Subcutaneous abdominal adipose tissue (tissue), 5 donors: Measurements from ENCODE around the gene PINLYP.
"Not testable (repeated sequence)": the region's sequence is repeated elsewhere in the genome, so short reads cannot be mapped to it uniquely, and the experiment has no call there.

Source experiments
- H3K27ac ChIP-seq: one replicate; pipeline ENCODE4 v1.7.0; 2013; ENCODE audit warnings: low read depth, mild to moderate bottlenecking, inconsistent platforms, low read length, moderate library complexity
- H3K27me3 ChIP-seq, 5 donors: one replicate each; pipeline ENCODE4 v1.7.0; 2013; ENCODE audit warnings: low read length in 5 of 5, inconsistent platforms in 1 of 5; ENCODE audit not compliant: control insufficient read depth in 5 of 5, insufficient read depth in 4 of 5
- H3K36me3 ChIP-seq, 5 donors: one replicate each; pipeline ENCODE4 v1.7.0; 2013; ENCODE audit warnings: low read length in 5 of 5; ENCODE audit not compliant: control insufficient read depth in 5 of 5, insufficient read depth in 5 of 5
- H3K4me1 ChIP-seq, 5 donors: one replicate each; pipeline ENCODE4 v1.7.0; 2013; ENCODE audit warnings: low read length in 5 of 5, mild to moderate bottlenecking in 3 of 5, moderate library complexity in 1 of 5; ENCODE audit not compliant: control insufficient read depth in 5 of 5, insufficient read depth in 5 of 5
- H3K4me3 ChIP-seq, 5 donors: one replicate each; pipeline ENCODE4 v1.7.0; 2013; ENCODE audit warnings: low read length in 5 of 5, low read depth in 1 of 5
- H3K9ac ChIP-seq, 5 donors: one replicate each; pipeline ENCODE4 v1.7.0; 2013; ENCODE audit warnings: low read length in 5 of 5, mild to moderate bottlenecking in 4 of 5, moderate library complexity in 3 of 5
- H3K9me3 ChIP-seq, 5 donors: one replicate each; pipeline ENCODE4 v1.7.0; 2013; ENCODE audit warnings: low read length in 5 of 5; ENCODE audit not compliant: control insufficient read depth in 5 of 5
- donor health status: healthy.
- donor health status: healthy.
- donor health status: healthy.
- donor health status: healthy.
- donor health status: healthy.

The PINLYP gene

DNA sequence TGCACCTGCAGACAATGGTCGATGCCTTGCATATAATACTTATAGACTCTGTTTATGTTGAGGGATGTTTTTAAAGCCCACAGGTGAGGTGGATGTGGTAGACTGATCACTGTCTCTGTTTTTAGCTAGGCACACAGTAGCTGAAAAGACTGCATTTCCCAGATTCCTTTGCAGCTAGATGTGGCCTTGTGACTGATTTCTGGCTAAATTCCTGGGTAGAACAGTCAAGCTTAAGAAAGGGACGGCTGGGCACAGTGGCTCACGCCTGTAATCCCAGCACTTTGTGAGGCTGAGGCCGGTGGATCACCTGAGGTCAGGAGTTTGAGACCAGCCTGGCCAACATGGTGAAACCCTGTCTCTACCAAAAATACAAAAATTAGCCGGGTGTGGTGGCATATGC is 24.7 kb downstream of the PINLYP start:
- not testable (repeated sequence) for H3K9ac ChIP-seq, H3K4me3 ChIP-seq, H3K27ac ChIP-seq, H3K9me3 ChIP-seq, H3K27me3 ChIP-seq
- Histone ChIP-seq H3K4me1 (peaks cover 8 to 28% (median 21%) of the 10 kb centered on the region in 5 donors), H3K36me3 (peaks cover 0 to 47% (median 33%) of the 10 kb centered on the region in 5 donors)

DNA sequence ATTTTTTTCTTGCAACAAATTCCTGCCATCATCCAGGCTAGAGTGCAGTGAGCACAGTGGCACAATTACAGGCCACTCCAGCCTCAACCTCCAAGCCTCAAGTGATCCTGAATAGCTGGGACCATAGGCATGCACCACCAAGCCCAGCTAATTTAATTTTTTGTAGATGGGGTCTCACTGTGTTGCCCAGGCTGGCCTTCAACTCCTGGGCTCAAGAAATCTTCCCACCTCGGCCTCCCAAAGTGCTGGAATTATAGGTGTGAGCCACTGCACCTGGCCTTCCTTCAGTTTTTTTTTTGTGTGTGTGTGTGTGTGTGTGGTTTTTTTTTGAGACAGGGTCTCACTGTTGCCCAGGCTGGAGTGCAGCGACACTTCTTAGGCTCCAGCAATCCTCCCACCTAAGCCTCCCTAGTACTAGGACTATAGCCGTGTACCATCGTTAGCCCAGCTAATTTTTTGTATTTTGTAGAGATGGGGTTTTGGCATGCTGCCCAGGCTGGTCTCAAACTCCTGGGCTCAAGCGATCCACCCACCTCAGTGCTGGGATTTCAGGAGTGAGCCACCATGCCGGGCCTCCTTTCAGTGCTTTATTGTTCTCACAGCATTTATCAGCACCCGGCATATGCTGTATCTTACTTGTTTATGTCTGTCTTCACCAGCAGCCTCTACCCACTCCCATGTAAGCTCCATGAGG is 30.4 kb downstream of the PINLYP start:
- peaks cover 0 to 33% (median 25%) of the 10 kb centered on the region in 5 donors for H3K36me3 ChIP-seq

DNA sequence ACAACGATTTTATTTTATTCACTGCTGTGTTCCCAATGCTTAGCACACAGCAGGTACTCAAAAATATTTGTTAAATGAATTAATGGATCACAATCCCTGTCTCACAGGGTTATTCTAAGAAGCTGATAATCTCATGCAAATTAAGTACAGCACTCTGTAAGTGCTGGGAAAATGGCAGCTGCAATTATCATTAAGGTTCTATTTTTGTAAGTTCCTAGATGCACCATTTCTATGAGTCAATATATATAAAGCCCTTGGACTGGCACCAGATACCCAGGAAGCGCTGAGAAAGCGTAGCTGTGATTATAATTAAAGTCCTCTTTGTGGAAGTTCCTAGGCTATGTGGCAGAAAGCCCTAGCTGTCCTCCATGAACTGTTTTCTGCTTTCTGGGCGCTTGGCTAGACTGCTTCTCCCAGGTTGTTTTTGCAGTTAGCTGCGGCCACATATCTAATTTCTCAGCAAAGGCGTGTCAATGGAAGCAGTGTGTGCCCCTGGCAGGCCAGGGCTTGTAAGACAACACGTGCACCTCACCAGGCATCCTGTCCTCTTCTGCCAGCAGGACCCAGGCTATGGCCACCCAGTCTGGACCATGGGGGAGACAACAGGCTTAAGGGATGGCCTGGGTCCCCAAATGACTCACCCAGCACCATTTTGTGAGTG is 31.1 kb downstream of the PINLYP start:
- Histone ChIP-seq H3K4me1 (no peaks in the 10 kb centered on the region), H3K9me3 (no peaks in the 10 kb centered on the region), H3K27ac (no peak overlapping the region), H3K27me3 (no peaks in the 10 kb centered on the region), H3K4me3 (no peak overlapping the region), H3K9ac (no peak overlapping the region), H3K36me3 (peaks cover 0 to 34% (median 22%) of the 10 kb centered on the region in 5 donors)

More for the DNA sequence above, 30.4 kb downstream of the PINLYP start:
- Histone ChIP-seq H3K27ac (no peak overlapping the region), H3K4me3 (no peak overlapping the region), H3K9ac (peak overlapping the region in 1 of 5 donors; percentile 30), H3K27me3 (no peaks in the 10 kb centered on the region), H3K9me3 (no peaks in the 10 kb centered on the region), H3K4me1 (no peaks in the 10 kb centered on the region)

DNA sequence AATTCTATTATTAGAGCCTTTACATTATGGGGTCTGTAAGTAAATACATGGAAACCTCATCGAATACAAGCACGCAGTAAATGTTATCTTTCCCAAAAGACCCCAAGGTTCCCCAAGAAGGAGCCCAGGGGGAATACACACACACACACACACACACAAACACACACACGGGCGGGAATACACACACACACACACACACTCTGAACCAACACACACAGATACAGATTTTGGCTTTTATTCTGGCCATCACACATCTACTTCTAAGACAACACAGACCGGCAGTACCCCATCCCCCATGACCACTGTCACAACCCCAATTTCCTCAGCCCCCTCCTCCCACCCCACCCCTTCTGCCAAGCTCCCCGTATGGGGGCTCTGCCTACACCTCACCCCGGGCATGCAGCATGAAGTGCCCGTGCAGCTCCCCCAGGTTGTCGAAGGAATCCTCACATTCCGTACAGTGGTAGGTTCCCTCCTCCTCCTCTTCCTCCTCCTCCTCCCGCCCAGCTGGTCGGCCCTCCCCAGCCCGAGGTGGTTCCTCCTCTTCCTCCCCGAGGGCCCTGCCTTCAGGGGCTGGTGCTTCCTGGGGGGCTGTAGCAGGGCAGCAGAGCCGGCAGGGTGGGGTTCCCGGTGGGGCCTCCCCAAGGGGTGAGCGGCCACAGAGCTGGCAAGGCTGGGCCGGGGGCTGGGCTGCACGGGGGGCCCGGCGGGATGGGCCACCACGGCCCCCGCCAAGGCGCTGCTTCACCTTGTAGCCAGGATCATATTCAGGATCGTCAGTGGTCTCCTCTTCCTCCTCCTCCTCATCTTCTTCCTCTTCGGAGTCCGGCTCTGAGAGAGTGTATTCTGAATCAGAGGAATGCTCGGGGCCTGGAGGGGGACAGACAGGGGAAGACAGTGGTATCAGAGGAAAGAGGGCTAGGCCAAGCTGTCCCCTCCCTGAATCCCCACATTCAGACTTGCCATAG is 31.9 kb downstream of the PINLYP start:
- Histone ChIP-seq H3K9me3 (no peaks in the 10 kb centered on the region), H3K27ac (no peak overlapping the region), H3K9ac (no peak overlapping the region), H3K27me3 (no peaks in the 10 kb centered on the region), H3K4me1 (no peaks in the 10 kb centered on the region), H3K4me3 (no peak overlapping the region), H3K36me3 (peaks cover 0 to 35% (median 24%) of the 10 kb centered on the region in 5 donors)

DNA sequence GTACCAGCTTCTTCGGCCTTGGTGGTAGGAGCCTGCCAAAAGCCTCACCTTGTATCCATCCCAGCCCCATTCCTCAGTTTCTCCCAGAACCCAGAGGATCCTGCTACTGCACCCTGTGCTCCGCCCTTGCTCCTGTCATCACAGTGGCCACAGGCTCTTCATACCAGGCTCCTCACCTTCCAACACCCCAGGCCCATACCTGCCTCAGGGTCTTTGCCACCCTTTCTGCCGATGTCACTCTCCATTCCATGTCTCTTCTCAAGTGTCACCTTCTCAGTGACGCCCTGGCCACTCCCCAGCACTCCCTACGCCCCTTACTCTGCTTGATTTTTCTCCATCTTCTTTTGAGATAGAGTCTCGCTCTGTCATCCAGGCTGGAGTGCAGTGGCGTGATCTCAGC is 34.3 kb downstream of the PINLYP start:
- Histone ChIP-seq H3K4me3 (no peak overlapping the region), H3K4me1 (no peaks in the 10 kb centered on the region), H3K9ac (no peak overlapping the region), H3K27me3 (no peaks in the 10 kb centered on the region), H3K36me3 (peaks cover 0 to 45% (median 37%) of the 10 kb centered on the region in 5 donors), H3K9me3 (no peaks in the 10 kb centered on the region), H3K27ac (no peak overlapping the region)

DNA sequence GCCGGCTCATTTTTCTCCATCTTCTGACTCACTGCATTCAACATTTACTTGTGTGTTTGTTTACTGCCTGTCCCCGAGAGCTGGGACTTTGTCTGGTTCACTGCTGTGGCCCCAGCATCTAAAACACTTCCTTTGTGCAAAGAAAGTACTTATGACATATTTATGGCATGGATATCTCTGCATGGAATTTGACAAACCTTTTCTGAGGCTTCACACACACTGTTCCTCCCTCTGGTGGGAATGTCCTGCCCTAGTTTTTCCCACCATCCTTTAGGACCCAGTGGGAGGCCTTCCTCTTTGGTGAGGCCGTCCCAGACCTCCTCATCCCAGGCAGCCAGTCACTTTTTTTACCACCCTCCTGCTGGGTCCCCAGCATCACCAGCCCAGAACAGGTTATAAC is 34.9 kb downstream of the PINLYP start:
- Histone ChIP-seq H3K9me3 (no peaks in the 10 kb centered on the region), H3K4me3 (no peak overlapping the region), H3K4me1 (no peaks in the 10 kb centered on the region), H3K27ac (no peak overlapping the region), H3K27me3 (no peaks in the 10 kb centered on the region), H3K36me3 (peaks cover 0 to 45% (median 37%) of the 10 kb centered on the region in 5 donors), H3K9ac (no peak overlapping the region)

DNA sequence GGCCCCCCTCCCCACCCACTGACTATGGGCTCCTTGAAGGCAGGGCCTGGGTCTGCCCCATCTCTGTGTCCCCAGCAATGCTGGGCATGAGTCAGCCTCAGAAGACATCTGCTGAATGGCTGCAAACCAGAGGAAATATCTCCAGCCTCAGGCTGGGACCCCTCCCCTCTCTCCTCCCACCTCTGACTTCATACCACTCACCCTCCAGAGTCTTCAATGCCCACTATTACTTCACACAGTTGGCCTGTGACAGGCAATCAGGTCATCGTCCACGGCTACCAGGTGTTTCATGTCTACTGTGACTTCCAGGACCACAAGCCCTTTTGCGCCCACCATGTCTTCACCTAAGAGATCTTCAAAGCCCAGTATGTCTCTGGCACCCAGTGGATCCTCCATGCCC is 36.2 kb downstream of the PINLYP start, which contains the start of gene SRRM5:
Gene SRRM5 (plus strand): TSS at position 301 of the 400 bp plus-strand sequence. CDS start 34 bp downstream, at position 335.
- Histone ChIP-seq H3K4me3 (no peak within 1 kb of the TSS), H3K9ac (no peak within 1 kb of the TSS), H3K27me3 (no peaks in the 10 kb centered on the region), H3K9me3 (no peaks in the 10 kb centered on the region), H3K27ac (no peak within 1 kb of the TSS), H3K36me3 (peaks cover 2 to 43% (median 34%) of the 10 kb centered on the region in 5 donors), H3K4me1 (no peaks in the 10 kb centered on the region)

DNA sequence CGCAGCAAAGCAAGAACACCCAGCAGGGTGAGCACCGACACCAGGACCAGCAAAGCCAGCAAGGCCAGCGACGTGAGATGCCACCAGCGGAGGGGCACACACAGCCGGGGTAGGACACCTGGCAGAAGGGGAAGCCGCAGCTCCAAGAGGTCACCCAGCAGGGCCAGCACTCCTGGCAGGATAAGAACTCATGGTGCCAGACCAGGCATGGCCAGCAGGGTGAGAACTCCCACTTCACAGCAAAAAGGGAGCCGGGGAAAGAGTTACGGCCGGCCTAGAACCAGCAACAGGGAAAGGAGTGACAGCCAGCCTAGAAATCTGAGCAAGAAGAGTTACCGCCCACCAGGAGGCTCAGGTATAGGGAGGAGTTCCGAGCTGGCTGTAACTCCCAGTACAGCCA is 36.8 kb downstream of the PINLYP start:
- Histone ChIP-seq H3K27ac (no peak overlapping the region), H3K9ac (no peak overlapping the region), H3K27me3 (no peaks in the 10 kb centered on the region), H3K4me1 (no peaks in the 10 kb centered on the region), H3K36me3 (peaks cover 2 to 41% (median 32%) of the 10 kb centered on the region in 5 donors), H3K9me3 (no peaks in the 10 kb centered on the region), H3K4me3 (no peak overlapping the region)

DNA sequence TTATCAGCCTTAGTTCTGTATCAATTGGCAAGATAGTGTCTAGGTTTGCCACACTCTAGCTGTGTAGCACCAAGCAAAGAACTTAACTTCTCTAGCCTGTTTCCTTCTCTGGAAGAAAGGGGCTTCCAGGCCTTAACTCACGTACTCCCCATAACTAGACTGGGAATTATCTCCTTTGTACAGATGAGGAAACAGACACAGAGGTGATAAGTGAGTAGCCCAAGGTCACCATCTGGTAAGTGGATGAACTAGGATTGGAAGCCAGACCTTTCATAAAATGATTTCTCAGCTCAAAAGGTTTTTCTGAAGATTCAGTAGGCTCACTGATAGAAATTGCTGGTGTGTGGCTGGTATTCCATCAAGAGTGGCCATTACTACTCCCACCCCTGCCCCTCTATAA is 40.7 kb downstream of the PINLYP start:
- H3K9me3 ChIP-seq, result no peaks in the 10 kb centered on the region
- peaks cover 0 to 23% (median 20%) of the 10 kb centered on the region in 5 donors for H3K4me1 ChIP-seq
- H3K27me3 ChIP-seq, result no peaks in the 10 kb centered on the region
- H3K36me3 ChIP-seq, result peaks cover 2 to 29% (median 26%) of the 10 kb centered on the region in 5 donors
- no peak overlapping the region for H3K27ac ChIP-seq
- no peak overlapping the region for H3K9ac ChIP-seq
- no peak overlapping the region for H3K4me3 ChIP-seq
